GM21381 (cell line): Measurements from ENCODE around the gene PCBP3.

Experiments
- ATAC-seq: cut with Tn5 transposase; IDR thresholded peaks from one replicate; pipeline ENCODE4 v1.9.1; 2021; ENCODE audit warnings: mild to moderate bottlenecking, moderate library complexity; ENCODE audit not compliant: unreplicated experiment

Gene PCBP3

DNA sequence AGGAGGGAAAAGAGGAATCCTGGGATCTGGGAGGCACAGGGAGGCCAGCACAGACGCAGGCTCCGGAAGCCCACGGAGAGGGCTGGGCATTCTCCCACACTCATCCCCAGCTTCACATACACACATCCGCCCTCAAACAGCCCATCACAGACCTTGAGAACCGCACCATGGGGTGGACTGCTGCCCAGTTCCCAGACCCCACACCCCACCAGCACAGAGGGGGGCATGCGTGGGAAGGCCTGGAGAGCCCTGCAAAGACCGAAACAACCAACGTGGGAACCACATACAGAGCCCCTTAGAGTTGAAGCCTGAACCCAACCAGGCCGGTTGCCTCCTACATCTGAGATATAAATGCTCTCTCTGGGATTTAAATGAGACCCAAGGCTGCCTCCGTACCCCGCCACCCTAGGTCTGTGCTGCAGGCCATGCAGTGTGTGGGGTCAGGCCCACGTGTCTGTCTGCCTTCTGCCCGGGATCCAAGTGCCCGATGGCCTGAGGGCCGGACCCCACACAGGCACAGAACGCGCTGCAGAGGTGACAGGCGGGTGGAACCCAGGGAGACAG lies 211.8 kb downstream of the PCBP3 start:
- no peak for ATAC-seq

DNA sequence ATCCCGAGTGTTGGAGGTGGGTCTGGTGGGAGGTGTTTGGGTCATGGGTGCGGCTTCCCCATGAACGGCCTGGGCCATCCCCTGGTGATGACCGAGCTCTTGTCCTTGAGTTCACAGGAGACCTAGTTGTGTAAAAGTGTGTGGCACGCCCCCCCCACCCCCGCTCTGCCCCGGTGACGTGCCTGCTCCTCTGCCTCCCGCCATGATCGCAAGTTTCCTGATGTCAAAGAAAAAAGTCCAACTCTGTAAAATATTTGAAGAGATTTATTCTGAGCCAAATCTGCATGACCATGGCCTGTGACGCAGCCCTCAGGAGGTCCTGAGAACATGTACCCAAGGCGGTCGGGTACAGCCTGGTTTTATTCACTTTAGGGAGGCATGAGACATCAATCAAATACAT lies 212.9 kb downstream of the PCBP3 start:
- ATAC-seq = no peak

DNA sequence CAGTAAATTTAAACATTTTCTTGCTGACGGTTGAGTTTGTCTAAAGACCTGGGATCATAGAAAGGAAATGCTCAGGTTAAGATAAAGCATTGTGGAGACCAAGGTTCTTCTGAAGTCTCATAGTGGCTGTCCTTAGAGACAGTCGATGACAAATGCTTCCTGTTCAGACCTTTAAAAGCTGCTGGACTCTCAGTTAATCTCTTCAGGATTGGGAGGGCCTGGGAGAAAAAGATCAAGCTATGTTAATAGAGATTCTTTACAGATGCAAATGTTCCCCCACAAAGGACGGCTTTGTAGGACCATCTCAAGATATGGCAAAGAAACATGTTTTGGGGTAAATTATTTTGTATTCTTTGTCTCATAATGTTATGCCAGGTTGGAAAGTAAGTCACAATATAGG lies 213.4 kb downstream of the PCBP3 start:
- ATAC-seq = no peak

DNA sequence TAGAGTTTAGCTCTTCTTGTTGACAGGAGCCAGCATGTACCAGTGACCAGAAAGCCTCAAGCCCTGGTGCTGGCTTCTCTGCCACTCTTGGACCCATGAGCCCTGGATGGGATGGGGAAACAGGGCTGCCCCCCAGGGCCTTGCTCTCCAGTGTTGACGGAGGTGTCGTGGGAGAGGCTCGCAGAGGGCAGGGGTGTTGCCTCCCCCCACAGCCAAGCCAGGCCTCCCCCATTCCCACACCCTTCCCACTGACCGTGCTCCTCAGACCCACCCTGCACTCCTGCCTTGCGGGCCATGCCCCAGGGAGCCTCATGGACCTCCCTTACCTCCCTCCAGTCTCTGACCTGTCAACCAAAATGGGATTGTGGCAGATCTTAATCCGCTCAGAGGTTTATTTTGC lies 214.2 kb downstream of the PCBP3 start:
- no peak for ATAC-seq

DNA sequence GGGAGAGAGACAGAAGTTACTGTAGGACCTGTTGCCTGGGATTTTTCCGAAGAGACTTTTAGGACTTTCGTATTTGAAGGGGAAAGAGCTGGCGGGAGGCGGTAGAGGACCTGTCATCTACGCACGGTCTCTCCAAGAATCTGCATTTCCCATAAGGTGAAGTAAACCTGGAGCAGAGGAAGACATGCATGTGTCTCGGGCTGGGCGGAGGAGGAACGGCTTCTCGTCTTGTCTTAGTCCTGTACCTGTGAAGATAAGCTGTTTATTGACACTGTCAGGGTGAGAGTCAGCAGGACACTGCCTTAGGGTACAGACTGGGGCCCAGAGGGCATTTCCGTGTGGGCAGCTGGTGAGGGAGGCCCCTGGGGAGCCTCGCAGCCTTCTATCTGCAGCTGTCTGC lies 214.7 kb downstream of the PCBP3 start:
- ATAC-seq = no peak

DNA sequence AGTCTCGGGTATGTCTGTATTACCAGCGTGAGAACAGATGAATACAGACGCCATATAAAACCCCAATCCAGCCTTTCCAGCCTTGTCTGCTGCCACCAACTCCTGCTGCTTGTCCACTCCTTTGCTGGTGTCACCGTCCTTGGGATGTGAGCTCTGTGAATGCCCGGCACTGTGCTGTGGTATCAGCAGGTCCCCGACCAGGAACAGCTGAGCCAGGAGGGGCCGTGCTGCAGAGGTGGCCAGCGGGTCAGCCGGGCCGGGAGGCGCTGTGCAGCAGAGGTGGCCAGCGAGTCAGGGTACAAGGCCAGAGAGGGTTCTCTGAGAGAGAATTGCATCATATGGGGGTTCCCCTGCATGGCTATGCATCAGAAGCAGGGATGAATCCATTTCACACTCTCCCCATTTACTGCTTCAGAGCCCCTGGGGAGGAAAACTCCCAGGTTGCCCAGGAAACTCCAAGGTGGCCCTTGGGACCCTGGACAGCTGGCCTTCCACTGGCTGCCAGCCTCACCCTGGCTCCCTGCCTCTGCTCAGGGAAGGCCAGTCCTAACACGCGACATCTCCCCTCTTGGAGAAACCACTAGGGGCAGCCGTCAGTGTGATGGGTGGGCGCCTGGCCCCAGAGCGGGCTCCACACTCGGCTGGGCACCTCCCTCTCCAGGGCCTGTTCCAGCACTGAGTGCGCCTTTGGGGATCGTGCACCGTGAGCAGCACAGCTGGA lies 215.7 kb downstream of the PCBP3 start:
- ATAC-seq = no peak

DNA sequence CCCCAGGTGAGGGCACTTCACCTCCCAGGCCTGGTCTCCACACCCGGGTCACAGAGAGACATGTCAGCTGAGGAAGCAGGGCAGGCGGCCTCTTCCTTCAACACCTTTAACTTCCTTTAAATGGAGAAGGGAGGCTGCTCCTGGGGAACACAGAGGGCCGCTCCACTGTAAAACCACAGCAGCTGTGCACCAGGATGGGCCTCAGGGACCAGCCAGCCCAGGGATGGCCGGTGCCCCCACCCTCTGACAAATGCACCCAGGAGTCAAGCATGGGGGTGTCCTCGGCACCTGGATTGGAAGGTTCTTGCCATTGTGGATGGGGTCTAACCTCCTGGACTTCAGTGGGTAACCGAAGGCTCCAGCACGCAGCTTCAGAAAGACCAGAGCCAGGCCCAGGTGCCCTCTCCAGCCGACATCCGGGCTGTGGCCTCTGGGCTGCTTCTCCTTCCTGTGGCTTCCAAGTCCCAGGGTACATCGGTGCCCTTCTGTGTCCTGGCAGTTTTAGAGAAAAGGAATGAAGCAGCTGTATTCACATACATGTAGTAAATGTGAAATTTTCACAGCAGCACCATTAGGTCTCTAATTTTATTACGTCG lies 216.3 kb downstream of the PCBP3 start:
- ATAC-seq = no peak

DNA sequence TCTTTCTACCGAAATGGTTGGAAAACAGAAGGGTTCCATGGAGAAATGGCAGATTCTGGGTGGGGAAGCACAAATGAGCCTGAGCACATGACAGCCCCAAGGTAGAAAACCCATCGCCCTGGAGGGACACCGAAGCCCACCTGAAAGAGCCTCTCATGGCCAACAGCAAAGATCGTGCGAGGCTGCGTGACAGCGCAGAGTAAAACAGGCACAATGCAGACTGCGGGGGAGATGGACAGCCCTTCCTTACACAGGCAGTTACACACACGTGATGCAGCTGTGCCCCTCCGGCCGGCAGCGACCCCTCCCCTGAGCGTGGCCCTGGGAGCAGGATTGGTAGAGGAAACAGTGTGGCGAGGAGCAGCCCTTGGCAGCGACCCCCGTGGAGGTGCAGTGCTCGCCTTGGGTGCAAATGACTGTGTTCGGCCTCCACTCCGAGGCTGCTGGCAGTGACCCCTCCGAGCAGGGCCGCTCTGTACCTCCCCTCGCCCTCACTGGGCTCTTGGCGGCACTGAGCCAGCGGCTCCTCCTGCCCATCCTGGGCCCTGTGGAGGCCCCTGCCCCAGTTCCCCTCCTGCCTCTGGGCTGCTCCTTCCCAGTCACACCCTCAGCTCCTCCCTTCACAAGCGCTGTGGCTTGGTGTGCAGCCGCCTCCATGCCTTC lies 217.1 kb downstream of the PCBP3 start:
- ATAC-seq = no peak

DNA sequence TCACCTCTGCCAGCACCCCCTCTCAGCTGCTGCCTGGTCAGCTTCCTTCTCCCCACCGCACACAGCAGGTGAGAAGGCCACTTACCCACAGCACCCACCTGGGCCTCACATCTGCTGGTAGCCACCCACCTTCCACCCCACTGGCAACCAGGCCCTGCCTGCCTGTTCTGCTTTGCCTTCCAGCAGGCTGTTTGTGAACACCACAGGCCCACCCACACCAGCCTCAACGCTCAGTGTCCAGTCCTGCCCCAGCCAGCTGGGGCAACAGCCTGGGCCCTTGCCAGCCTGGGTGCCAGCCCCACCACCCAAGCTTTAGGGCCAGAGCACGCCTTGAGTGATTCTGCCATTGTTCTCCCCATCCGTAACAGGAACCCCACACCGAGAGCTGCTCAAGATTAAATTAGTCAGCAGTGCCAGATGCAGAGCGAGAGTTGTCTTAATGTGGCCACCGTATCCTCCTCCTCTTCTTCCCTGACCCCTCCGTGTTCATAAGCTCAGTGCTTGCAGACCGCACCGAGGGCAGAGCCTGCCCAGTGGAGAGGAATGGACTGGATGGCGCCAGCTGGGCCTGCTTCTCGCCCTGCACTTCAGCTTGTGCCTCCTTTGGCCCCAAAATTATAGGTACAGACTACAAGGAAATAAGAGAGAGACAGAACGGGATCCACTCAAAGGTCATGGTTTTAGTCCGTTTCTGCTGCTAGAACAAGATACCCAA lies 217.8 kb downstream of the PCBP3 start:
- ATAC-seq = no peak

DNA sequence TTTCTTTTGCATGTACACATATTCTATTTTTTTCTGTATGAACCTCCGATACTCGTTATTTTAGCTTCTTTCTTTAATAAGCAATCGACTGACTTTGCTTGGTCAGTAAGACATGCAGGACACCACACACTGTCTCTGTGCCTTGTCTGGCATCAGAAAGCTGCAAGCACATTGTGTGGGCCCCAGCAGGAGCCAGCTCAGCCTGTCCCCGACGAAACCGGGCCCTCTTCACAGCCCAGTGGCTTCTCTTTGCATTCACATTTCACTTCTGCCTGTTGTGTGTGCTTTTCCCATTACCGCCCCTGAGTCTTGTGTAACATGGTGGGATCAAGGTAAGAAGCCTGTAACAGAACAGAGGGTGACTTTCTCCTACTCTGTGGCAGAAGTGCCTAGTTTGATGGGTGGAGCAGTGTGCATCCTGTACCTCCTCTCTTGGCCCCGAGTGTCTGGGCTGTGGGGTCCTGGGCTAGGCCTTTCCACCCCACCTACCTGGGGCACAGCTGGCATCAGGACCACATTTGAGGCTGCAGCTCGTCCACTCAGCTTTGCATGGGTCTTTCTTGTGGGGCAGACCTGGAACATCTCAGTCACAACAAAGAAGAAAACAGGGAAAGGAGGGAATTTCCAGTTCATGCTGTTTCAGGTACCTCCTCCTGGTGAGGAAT lies 219.2 kb downstream of the PCBP3 start:
- ATAC-seq = no peak

DNA sequence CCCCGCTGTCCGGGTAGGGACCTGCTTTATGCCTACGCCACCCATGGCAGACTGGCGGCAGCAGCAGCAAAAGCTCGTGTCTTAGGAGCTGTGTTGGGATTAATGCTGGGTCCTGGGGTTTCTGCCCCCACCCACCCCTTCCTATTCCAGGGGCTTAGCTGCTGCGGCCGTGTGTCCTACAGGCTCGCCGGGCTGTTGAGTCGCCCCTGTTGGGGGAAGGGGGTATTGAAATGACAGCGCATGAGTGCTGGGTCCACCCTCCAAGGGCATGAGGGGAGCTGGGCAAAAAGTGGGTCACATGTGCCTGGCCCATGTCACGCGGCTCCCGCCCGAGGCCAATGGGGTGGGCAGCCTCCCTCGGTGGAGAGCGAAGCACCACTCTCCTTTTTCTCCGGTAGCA lies 219.7 kb downstream of the PCBP3 start:
- ATAC-seq = no peak

DNA sequence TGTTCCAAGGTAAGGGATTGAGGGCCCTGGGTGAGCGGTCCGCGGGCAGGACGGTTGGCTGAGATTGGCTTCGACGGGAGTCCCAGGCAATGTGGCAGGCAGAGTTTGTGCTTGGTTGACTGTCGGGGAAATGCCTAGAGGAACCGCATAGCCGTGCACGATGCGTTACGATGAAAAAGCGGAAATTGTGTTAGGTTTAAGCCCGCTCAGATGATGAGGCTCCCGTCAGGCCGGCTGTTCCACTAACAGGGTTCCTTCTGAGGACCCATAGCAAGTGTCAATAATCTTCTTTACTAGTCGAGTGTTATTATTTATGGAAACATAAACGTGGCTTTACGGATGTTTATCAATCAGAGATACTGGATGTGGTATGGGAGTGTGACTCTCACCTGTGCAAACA lies 220.2 kb downstream of the PCBP3 start:
- ATAC-seq = no peak

DNA sequence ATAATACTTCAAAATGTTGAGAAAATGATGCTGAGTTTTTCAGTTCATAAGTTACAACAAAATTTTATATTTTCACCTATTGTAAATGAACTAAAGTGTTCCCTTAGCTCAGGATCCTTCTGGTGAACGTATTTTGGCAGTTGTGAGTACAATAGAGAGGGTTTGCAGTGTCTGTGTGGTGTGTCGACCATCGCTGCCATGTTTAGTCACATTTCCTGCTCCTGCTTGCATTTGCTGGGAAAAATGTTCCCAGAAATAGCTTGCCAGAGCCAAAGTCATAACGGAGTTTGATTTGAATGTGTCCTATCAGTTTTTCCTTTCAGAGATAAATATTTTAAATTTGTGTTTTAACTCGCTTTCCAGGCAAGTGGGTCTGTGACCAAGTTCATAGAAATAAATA lies 220.9 kb downstream of the PCBP3 start:
- no peak for ATAC-seq

DNA sequence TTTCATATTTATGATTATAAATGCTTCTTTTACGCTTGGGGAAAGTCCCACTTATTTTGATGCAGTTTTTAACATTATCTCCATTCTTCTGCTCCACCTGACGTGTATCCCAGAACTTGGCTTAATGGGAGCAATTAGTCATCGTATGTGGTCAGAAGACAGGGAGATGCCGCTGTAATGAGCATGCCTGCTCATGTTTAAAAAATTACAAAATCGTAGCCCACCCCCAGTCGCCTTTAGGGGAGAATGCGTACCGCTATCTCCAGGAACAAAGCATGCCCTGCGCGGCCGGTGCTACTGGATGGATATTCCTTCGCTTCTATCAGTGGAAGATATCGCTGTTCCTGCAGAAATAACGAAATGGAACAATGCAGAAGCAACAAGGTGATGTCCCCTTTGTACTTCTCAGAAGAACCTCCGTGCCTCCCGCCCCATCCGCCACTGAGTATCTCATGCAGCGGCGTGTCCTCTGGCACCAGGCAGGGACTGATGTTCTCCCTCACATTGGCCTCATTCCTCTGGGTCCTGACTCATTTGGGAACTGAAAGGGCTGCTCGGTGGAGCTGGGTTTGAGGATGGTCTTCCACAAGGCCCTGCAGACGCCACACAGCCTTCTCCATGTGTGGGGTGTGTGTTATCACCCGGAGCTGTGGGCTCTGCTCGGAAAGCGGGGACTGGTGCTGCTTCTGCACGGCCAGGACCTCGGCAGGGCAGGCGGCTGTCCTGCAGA lies 221.7 kb downstream of the PCBP3 start:
- ATAC-seq = no peak

DNA sequence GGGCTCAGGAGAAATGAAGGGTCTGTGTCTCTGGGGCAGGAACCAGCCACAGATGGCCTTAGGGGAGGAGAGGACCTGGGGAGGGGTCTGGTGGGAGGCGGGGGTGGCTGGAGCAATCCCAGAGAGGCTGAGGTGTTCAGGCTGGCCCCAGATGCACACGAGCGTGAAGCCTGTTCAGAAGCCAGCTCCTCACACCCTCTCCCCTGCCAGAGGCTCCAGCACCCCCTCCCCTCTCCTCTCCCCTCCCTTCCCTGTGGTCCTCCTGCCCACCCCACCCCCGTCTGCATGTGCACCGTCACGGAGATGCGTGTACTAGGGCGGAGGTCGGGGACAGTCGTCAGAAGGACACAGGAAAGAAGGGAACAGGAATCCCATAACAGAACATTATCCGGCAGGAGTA lies 223.0 kb downstream of the PCBP3 start:
- no peak for ATAC-seq

DNA sequence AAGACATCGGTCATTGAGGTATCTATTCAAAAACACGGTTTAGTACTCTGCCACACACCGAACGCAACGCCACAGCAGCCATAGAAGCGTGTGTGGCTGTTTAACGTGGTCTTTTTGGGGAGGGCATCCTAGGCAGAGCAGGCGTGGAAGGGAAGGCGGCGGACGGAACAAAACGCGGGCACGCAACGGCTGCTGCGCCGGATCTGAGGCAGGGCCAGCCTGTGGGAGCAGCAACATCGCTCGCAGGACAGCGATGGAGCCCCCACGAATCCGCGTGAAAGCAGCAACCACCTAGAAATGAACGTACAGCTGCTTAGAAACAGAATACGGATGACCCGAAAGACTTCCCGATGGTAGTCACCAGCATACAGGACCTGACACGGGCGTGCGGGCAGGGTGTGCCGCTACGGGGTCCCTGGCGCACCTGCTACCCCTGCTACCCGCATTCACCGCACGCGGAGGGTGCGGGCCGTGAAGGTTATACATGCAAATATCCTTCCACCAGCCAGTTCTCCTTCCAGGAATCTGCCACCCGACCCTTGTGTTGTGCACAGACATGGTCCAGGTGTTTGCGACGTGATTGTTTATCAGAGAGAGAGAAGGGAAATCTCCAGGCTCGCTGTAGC lies 223.6 kb downstream of the PCBP3 start:
- no peak for ATAC-seq

DNA sequence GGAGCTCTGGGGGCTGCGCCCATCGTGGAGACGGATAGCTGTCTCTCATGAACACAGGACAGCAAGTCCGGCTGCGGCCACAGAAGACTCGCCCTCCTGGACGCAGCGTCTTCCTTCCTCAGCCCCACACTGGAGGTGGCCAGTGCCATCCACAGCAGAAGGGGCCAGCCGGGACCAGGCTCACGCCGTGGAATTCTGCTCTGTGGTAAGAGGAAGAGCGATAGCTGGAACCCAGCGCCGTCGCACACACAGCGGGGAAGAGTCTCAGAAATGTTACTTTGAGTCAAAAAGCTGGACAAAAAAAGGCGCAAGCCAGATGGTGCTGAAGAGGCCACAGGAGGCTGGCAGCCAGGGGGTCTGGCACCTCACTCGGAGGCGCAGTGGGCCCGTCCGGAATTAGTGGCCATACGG lies 224.2 kb downstream of the PCBP3 start:
- ATAC-seq = no peak

DNA sequence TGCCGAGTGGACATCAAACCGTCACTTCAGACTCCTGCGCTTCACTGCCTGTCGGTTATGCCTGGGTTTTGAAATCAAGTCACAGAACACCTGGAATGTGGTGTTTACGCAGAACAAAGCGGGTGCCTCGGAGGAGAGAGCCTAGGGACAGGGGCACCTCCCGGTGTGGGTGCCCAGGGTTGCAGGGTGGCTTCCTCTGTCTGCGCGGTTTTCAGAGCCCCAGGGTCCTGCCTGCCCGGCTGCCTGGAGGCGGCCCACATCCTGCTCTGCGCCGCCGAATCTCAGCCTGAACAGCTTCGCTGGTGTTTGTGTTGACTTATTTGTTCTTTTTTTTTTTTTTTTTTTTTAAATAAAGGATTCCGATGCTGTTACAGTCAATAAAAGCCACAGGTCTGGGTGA lies 224.6 kb downstream of the PCBP3 start:
- no peak for ATAC-seq

DNA sequence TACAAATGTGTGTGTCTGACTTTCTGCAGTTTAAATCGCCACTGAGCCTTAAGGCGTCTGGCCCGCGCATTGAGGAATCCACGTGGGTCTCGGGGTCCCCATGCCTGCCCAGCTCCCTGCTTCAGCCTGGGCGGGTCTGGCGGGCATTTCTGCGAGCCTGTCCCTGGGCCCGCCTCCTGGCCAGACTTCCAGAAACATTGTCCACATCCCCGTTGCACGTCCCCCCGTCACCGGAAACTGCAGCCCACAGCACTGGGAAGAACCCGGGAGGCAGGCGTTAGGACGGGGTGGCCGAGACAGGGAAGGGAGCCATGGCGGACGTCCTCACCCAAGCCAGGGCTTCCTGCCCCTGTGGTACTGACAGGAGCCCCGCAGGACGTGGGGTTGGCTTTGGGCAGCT lies 225.0 kb downstream of the PCBP3 start:
- ATAC-seq = no peak
